ENCODE results near the gene PRX. TPM values are rescaled to one million over a fixed set of nuclear protein-coding genes. Genes with fewer than 3 reads are reported as not detected.

PRX gene
- total RNA-seq, 1 donor from 2014 or later: 51.5 TPM

DNA sequence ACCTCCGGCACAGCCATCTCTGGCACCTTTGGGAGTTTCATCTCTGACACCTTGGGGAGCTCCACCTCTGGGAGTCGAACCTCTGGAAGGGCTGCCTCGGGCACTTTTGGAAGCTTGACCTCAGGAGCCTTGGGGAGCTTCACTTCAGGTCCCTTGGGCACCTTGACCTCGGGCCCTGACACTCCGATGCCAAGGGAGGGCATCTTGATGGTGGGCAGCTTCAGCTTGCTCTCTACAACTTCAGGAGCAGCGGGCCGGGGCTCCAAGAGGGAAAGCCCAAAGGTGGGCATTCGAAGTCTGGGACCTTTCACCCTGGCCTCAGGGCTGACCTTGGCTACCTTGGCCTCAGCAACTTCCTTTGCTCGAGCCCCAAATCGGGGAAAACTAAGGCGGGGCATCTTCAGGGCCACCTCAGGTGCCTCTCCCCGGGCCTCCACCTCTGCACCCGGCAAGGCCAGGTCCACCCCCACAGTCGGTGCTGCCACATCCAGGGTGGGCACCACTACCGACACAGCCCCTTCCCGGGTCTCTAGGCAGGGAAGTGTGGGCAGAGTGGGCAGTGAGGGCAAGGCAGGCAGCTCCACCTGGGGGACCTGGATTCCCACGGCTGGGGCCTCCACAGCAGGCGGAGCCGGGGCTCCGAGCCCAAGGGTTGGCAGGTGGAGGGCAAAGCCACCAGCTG is 16.2 kb downstream of the PRX start:
- TF ChIP-seq CTCF (IDR thresholded peaks at IDR 0.05): no peak
- Histone ChIP-seq H3K9me3 (no peaks in the 10 kb centered on the region), H3K4me1 (peaks cover 21% of the 10 kb centered on the region), H3K27me3 (ENCODE audit: low read depth) (no peaks in the 10 kb centered on the region), H3K36me3 (peaks cover 36% of the 10 kb centered on the region), H3K4me3 (no peak overlapping the region), H3K27ac (no peak overlapping the region)
- intact Hi-C loops (cut with DNase I): no loop called here
- ATAC-seq (no peak), DNase-seq (no peak)

DNA sequence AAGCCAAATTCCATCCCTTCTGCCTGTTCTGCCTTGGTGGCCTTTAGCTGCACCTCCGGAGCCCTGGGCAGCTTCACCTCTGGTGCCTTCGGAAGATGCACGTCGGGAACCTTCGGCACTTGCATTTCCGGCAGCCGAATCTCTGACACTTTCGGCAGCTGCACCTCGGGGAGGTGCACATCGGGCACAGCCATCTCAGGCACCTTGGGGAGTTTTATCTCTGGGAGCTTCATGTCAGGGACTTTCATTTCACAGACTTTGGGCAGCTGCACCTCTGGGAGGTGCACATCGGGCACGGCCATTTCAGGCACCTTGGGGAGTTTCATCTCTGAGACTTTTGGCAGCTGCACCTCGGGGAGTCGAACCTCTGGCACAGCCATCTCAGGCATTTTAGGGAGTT is 17.2 kb downstream of the PRX start:
- intact Hi-C loops (cut with DNase I): no loop called here
- no peak for TF ChIP-seq CTCF (IDR thresholded peaks at IDR 0.05)
- ATAC-seq: no peak

GRCh38 chr19:40394816-40395210 is 18.4 kb downstream of the PRX start:
- H3K9me3 ChIP-seq: no peaks in the 10 kb centered on the region
- H3K27ac ChIP-seq: no peak overlapping the region
- peaks cover 24% of the 10 kb centered on the region for H3K36me3 ChIP-seq
- peaks cover 23% of the 10 kb centered on the region for H3K4me1 ChIP-seq
- ATAC-seq (no peak), DNase-seq (no peak)
- TF ChIP-seq CTCF (IDR thresholded peaks at IDR 0.05): no peak
- intact Hi-C loops (cut with DNase I): no loop called here
- H3K27me3 ChIP-seq (ENCODE audit: low read depth): no peaks in the 10 kb centered on the region
- H3K4me3 ChIP-seq: no peak overlapping the region

More for the DNA sequence above, 17.2 kb downstream of the PRX start:
- peaks cover 23% of the 10 kb centered on the region for H3K4me1 ChIP-seq
- no peak overlapping the region for H3K4me3 ChIP-seq
- no peaks in the 10 kb centered on the region for H3K9me3 ChIP-seq
- no peaks in the 10 kb centered on the region for H3K27me3 ChIP-seq (ENCODE audit: low read depth)
- peaks cover 30% of the 10 kb centered on the region for H3K36me3 ChIP-seq
- DNase-seq: no peak
- H3K27ac ChIP-seq: no peak overlapping the region

GRCh38 chr19:40393894-40394815 is 19.0 kb downstream of the PRX start:
- DNase-seq (no peak), ATAC-seq (no peak)
- no peaks in the 10 kb centered on the region for H3K27me3 ChIP-seq (ENCODE audit: low read depth)
- no peaks in the 10 kb centered on the region for H3K9me3 ChIP-seq
- peaks cover 23% of the 10 kb centered on the region for H3K4me1 ChIP-seq
- H3K4me3 ChIP-seq: no peak overlapping the region
- H3K36me3 ChIP-seq: peaks cover 24% of the 10 kb centered on the region
- TF ChIP-seq CTCF (IDR thresholded peaks at IDR 0.05): no peak
- intact Hi-C loops (cut with DNase I): no loop called here
- no peak overlapping the region for H3K27ac ChIP-seq

DNA sequence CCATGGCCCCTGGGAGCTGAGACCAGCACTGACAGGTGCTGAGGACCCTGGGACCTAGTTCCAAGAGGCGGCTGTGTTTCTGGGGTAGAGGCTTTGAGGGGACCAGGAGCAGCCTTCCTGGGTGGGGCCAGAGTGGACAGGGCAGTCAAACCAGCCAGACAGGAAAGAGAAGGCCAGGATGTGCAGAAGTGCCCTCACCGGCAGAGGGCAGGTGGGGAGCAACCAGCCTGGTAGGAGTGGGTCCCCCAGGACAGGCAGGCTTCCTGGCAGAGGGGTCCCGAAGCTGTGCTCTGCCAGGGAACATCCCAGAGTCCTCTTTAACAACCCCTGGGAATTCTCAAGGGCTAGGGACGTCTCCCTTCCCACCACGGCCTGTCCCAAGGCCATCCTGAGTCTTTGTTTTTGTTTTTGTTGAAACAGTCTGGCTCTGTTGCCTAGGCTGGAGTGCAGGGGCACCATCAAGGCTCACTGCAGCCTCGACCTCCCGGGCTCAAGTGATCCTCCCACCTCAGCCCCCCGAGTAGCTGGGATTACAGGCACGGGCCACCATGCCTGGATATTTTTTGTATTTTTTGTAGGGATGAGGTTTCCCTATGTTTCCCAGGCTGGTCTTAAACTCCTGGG is 20.2 kb downstream of the PRX start:
- Histone ChIP-seq H3K27me3 (ENCODE audit: low read depth) (no peaks in the 10 kb centered on the region), H3K36me3 (peaks cover 24% of the 10 kb centered on the region), H3K27ac (peak overlapping the region; percentile 41), H3K9me3 (no peaks in the 10 kb centered on the region), H3K4me3 (no peak overlapping the region), H3K4me1 (peaks cover 15% of the 10 kb centered on the region)
- DNase-seq (peak; percentile 77), ATAC-seq (peak; percentile 70 to 81)
- peak; percentile 51 for TF ChIP-seq CTCF (IDR thresholded peaks at IDR 0.05)
- intact Hi-C loops (cut with DNase I): no loop called here
